Effector CD4-positive, alpha-beta T cell (primary cell): ENCODE data around the gene LIMS2.

Experiments
- DNase-seq: peaks from one replicate; pipeline ENCODE4 v3.0.0-alpha.2; 2020

The LIMS2 gene

GRCh38 chr2:127658146-127658545 is 17.2 kb downstream of the LIMS2 start:
- DNase-seq: no peak

DNA sequence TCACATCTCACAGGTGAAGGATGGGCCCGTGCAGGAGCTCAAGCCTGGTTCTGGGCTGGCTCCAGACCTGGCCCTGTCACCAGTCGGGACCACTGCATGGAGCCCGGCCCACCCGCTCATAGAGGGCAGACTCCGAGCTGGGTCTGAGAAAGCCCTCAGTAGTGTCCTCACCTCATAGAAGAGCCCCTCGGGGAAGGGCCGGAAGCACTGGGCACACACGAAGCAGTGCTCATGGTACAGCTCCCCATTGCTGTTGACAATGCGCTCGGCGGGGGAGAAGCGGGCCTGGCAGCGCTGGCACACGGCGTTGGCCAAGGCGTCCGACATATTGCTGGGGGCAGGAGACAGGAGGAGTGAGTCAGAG is 18.1 kb downstream of the LIMS2 start:
- no peak for DNase-seq

GRCh38 chr2:127656569-127657231 is 18.6 kb downstream of the LIMS2 start:
- no peak for DNase-seq

DNA sequence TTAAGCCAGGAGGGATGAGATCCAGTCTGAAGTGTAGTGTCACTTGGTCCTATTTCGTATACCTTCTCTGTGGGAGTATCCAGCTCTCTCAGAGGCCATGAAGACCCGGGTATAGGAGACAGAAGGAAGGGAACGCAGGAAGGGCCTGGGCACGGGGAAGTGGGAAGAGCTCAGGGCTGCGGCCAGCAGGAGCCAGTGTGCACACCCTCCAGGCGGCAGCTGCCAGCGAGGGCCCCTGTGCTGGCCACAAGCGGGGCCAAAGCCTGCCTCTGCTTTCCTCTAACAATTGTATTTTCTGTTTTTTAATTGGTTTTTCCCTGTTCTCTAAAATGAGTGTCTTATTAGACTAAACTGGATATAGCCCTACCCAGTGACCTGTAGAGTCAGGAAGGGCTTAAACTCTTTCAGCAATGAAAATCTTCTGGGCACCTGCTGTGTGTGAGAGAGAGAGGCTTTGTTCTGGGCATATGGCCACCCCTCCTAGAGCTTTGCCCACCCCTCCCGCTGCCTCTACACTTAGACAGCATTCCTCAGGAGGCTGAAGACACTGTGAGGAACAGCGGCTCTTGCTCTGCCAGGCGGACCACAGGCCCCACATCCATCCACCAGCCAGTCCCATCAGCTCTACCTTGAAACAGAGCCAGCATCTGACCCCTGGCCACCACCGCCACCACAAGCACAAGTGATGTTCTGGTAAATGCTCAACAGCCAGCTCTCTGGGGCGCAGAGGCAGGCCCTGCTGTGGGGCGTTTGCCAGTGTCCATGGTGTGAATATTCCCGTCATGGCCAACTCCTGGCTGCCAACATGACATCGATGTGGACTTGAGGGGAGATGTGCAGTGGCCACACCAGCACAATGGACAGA is 19.9 kb downstream of the LIMS2 start:
- DNase-seq: no peak

DNA sequence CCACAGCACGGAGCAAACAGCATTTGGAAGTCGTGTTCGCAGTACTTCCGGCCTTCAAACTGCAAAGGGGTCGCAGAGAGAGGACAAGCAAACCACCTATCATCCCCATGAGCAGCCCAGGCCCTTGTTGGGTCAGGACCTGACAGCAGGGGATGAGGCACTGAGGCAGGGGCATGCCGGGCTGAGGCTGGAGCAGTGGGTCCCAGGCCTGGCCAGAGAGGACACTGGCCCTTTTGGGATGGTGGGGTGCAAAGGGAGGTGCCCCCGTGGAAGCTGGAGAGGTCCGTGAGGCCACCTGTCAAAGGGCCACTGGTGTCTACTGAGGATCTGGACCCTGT is 20.5 kb downstream of the LIMS2 start:
- DNase-seq: no peak

GRCh38 chr2:127654084-127654837 is 21.1 kb downstream of the LIMS2 start:
- no peak for DNase-seq

GRCh38 chr2:127653421-127654083 is 21.8 kb downstream of the LIMS2 start:
- DNase-seq: no peak

DNA sequence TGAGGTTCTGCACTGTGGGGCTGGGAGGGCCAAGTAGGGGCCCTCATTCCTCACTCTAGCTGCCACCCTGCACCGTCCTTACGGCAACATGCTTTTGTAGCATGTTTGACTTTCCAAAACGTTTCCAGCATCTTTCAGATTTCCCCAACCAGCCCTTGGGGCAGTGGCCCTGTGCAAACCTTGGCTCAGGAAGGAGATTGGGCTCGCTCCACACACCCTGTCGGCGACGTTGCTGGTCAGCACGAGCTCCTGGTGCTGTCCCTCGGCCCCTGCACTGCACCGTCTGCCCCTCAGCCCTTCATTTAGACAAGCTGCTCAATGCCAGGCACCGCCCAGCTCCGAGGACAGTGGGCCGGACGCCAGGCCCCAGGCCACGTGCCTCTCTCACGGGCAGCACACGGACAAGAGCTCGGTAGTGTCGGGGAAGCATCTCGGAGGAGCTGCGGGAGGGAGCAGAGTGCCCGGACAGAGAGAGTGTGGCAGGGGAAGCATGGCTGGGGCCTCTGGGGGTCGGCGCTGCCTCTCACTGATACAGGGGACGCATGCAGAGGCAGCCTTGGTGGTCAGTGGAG is 22.5 kb downstream of the LIMS2 start:
- DNase-seq: no peak

GRCh38 chr2:127651971-127652550 is 23.3 kb downstream of the LIMS2 start:
- no peak for DNase-seq

DNA sequence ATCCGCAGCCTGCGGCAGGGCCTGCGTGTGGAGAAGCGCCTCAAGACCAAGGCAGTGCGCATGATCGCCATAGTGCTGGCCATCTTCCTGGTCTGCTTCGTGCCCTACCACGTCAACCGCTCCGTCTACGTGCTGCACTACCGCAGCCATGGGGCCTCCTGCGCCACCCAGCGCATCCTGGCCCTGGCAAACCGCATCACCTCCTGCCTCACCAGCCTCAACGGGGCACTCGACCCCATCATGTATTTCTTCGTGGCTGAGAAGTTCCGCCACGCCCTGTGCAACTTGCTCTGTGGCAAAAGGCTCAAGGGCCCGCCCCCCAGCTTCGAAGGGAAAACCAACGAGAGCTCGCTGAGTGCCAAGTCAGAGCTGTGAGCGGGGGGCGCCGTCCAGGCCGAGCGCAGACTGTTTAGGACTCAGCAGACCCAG is 23.9 kb downstream of the LIMS2 start:
- DNase-seq: no peak

- DNase-seq: no peak
Measured at GRCh38 chr2:127650785-127651380, 24.4 kb downstream of the LIMS2 start.

GRCh38 chr2:127650041-127650784 is 25.1 kb downstream of the LIMS2 start:
- no peak for DNase-seq

- peak; percentile 85 for DNase-seq
Measured at GRCh38 chr2:127649684-127650040, 25.7 kb downstream of the LIMS2 start.

GRCh38 chr2:127649100-127649611 is 26.2 kb downstream of the LIMS2 start:
- no peak for DNase-seq

DNA sequence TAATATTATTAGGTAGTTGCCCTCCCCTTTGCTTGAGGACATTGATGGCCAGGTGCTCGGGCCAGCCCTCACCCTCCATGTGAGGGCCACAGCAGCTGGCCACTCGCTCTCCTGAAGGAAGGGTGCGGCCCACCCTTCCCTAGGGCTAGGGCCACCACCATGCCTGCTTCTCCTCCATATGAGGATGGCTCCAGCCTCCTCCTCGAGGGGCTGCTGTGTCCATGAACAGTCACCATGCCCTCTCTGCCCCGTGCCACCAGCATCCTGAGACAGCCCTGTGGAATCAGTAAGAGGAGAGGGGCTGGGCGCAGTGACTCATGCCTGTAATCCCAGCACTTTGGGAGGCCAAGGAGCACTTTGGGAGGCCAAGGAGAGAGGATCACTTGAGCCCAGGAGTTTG is 27.0 kb downstream of the LIMS2 start:
- DNase-seq: no peak

- no peak for DNase-seq
Measured at GRCh38 chr2:127647242-127648190, 27.8 kb downstream of the LIMS2 start.

- no peak for DNase-seq
Measured at GRCh38 chr2:127646487-127647241, 28.7 kb downstream of the LIMS2 start.

DNA sequence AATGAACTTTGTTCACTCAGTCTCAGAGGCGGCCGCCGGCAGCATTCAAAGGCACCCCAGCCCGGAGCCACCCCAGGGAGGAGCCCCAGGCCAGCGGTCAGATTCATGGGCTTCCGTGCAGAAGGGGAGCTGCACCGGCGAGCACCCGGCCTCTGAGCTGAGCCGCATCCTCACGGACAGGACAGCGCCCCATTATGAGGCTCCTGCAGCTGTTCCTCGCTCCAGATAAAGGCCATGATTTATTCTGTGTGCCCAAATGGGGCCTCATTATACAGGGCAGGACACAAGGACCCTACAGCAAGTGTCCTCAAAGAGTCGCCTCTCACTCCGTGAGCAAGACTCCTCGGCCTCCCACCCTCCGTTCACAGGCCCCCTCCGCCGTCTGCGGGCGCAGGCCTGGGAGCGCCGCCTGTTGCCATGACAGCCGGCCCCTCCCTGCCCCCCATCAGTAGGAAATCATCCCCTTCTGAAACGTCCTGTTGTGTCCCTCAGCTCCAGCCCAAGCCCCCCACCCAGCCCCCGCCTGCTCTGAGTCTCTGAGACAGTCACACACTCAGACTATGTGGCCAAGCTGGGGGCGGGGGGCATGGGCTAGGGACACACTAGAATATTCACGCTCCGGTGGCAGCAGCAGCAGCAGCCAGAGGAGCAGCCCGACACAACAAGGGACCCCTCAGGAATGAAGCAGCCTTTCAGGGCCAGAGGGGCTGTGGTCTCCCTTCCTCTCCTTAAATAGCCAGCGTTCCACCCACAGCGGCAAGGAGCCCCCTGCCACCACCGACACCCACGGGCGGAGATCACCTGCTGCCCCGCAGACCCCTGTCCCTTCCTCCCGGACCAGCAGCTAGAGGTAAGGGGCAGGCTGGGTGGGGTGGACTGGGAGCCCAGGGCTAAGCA is 29.7 kb downstream of the LIMS2 start, which contains the start of gene GPR17:
GPR17 (plus strand) TSS at position 759 of the 897 bp plus-strand sequence. CDS start 4,583 bp downstream, outside the sequence.
- DNase-seq: no peak
